Neuronal stem cell (in vitro differentiated cells): Measurements from ENCODE around the gene ANKRD50.

ENCODE experiments used
- DNase-seq: peaks from one replicate; pipeline ENCODE4 v3.0.0-alpha.2; 2013; ENCODE audit warnings: low spot score
- H2AFZ ChIP-seq: one replicate; pipeline ENCODE4 v1.6.1; 2013; ENCODE audit warnings: mild to moderate bottlenecking, low read length, inconsistent platforms
- H2AK5ac ChIP-seq: 2 replicates; pipeline ENCODE4 v1.6.1; 2013; ENCODE audit warnings: low read depth, mild to moderate bottlenecking, inconsistent platforms, low read length, moderate library complexity, mixed read lengths
- H2BK120ac ChIP-seq: 2 replicates; pipeline ENCODE4 v1.6.1; 2013; ENCODE audit warnings: low read depth, mild to moderate bottlenecking, inconsistent platforms, low read length, moderate library complexity, mixed read lengths
- H2BK12ac ChIP-seq: one replicate; pipeline ENCODE4 v1.6.1; 2013; ENCODE audit warnings: low read length, inconsistent platforms
- H2BK15ac ChIP-seq: 2 replicates; pipeline ENCODE4 v1.6.1; 2013; ENCODE audit warnings: mild to moderate bottlenecking, low read length, inconsistent platforms, mixed read lengths
- H2BK5ac ChIP-seq: one replicate; pipeline ENCODE4 v1.6.1; 2013; ENCODE audit warnings: inconsistent platforms, mild to moderate bottlenecking, low read length, moderate library complexity
- H3K14ac ChIP-seq: one replicate; pipeline ENCODE4 v1.6.1; 2013; ENCODE audit warnings: low read length, inconsistent platforms
- H3K18ac ChIP-seq: 2 replicates; pipeline ENCODE4 v1.6.1; 2013; ENCODE audit warnings: low read length, inconsistent platforms
- H3K23ac ChIP-seq: 2 replicates; pipeline ENCODE4 v1.6.1; 2013; ENCODE audit warnings: low read depth, mild to moderate bottlenecking, mixed read lengths, low read length, inconsistent platforms; ENCODE audit not compliant: poor library complexity
- H3K27ac ChIP-seq: replicated peaks from 3 replicates; pipeline ENCODE4 v1.5.1; 2013; ENCODE audit warnings: low read length, inconsistent platforms
- H3K27me3 ChIP-seq, 3 experiments: 2 replicates each; pipeline ENCODE4 v1.6.1; 2013; ENCODE audit warnings: low read length in 3 of 3, mild to moderate bottlenecking in 2 of 3, inconsistent platforms in 1 of 3, low read depth in 1 of 3, mixed read lengths in 1 of 3, moderate library complexity in 1 of 3; ENCODE audit not compliant: control insufficient read depth in 3 of 3, insufficient read depth in 3 of 3
- H3K36me3 ChIP-seq, 2 donors: replicated peaks in 1 of 2; 2 replicates each; pipeline ENCODE4 v1.6.1; 2013; ENCODE audit warnings: low read length in 2 of 2; ENCODE audit not compliant: control insufficient read depth in 2 of 2, insufficient read depth in 2 of 2
- H3K4ac ChIP-seq: 2 replicates; pipeline ENCODE4 v1.6.1; 2013; ENCODE audit warnings: inconsistent platforms, mild to moderate bottlenecking, low read length, moderate library complexity
- H3K4me1 ChIP-seq, 2 donors: 1 replicate in 1 of 2; 2 replicates in 1 of 2; pipeline ENCODE4 v1.6.1; 2013; ENCODE audit warnings: low read length in 2 of 2, low read depth in 1 of 2; ENCODE audit not compliant: control insufficient read depth in 2 of 2, insufficient read depth in 1 of 2
- H3K4me2 ChIP-seq: one replicate; pipeline ENCODE4 v1.6.1; 2013; ENCODE audit warnings: mild to moderate bottlenecking, low read length, inconsistent platforms; ENCODE audit not compliant: insufficient read depth, poor library complexity, severe bottlenecking
- H3K4me3 ChIP-seq, 2 donors: 2 replicates each; pipeline ENCODE4 v1.5.1; 2013; ENCODE audit warnings: low read length in 2 of 2, mild to moderate bottlenecking in 2 of 2, inconsistent platforms in 1 of 2, moderate library complexity in 1 of 2
- H3K79me1 ChIP-seq: one replicate; pipeline ENCODE4 v1.6.1; 2013; ENCODE audit warnings: low read depth, mild to moderate bottlenecking, inconsistent platforms, low read length, moderate library complexity
- H3K9ac ChIP-seq: one replicate; pipeline ENCODE4 v1.6.1; 2013; ENCODE audit warnings: mild to moderate bottlenecking, low read depth, low read length, inconsistent platforms; ENCODE audit not compliant: poor library complexity
- H3K9me3 ChIP-seq, 2 donors: replicated peaks in 1 of 2; 2 replicates each; pipeline versions ENCODE3 to v1.6.1; 2013; ENCODE audit warnings: low read length in 2 of 2, mild to moderate bottlenecking in 2 of 2, inconsistent platforms in 1 of 2, low read depth in 1 of 2, mixed read lengths in 1 of 2, moderate library complexity in 1 of 2; ENCODE audit not compliant: control insufficient read depth in 2 of 2, insufficient read depth in 1 of 2
- H4K8ac ChIP-seq: one replicate; pipeline ENCODE4 v1.6.1; 2013; ENCODE audit warnings: low read depth, mild to moderate bottlenecking, inconsistent platforms, low read length, moderate library complexity
- H4K91ac ChIP-seq: one replicate; pipeline ENCODE4 v1.6.1; 2013; ENCODE audit warnings: low read length, low read depth, mild to moderate bottlenecking, inconsistent platforms; ENCODE audit not compliant: poor library complexity
- WGBS, 2 donors: extraction: QIAGEN DNeasy Blood & Tissue Kit; methylation state at CpG; one replicate each; pipeline ENCODE4 v1.1.7; 2013; ENCODE audit warnings: missing lambda C conversion rate in 2 of 2, mixed read lengths in 1 of 2; ENCODE audit not compliant: insufficient read length in 2 of 2, insufficient replicate concordance in 1 of 2; ENCODE audit errors: extremely low coverage in 2 of 2; 5-methylcytosine and 5-hydroxymethylcytosine counted together

Gene ANKRD50

DNA sequence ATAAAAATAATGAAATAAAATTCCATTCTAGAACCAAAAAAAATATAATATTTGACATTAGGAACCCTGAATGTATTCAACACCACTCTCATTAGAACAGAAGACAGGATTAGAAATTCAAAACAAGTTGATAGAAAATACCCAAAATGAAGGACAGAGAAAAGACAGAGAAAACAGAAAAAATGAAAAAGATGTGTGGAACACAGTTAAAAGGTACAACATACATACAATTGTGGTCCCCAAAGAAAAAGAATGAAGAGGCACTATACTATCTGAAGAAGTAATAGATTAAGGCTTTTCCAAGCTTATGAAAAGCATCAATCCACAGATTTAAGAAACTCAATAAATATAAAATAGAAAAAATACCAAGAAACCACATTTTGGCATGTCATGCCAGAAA lies 16.4 kb downstream of the ANKRD50 start:
- H2BK5ac ChIP-seq, result no peak overlapping the region
- no peak overlapping the region for H2BK15ac ChIP-seq
- H3K23ac ChIP-seq, result no peak overlapping the region
- H2BK120ac ChIP-seq, result no peak overlapping the region
- H4K8ac ChIP-seq, result no peak overlapping the region
- H3K27me3 ChIP-seq, result no peaks in the 10 kb centered on the region
- peaks cover 5 to 41% of the 10 kb centered on the region in 2 donors for H3K9me3 ChIP-seq
- no peak overlapping the region for H3K4ac ChIP-seq
- no peak overlapping the region for H2AK5ac ChIP-seq
- H3K36me3 ChIP-seq, result peaks cover 8 to 75% of the 10 kb centered on the region in 2 donors
- no peaks in the 10 kb centered on the region for H3K4me1 ChIP-seq
- no peak overlapping the region for H2BK12ac ChIP-seq
- no peak overlapping the region for H2AFZ ChIP-seq
- H3K27ac ChIP-seq, result no peak overlapping the region
- H3K9ac ChIP-seq, result no peak overlapping the region
- DNase-seq, result no peak
- H3K79me1 ChIP-seq, result no peaks in the 10 kb centered on the region
- no peak overlapping the region for H3K18ac ChIP-seq
- no peak overlapping the region for H3K4me3 ChIP-seq
- no peak overlapping the region for H3K4me2 ChIP-seq
- no peak overlapping the region for H4K91ac ChIP-seq
- no peak overlapping the region for H3K14ac ChIP-seq

GRCh38 chr4:124694946-124695598 lies 17.5 kb downstream of the ANKRD50 start:
- Histone ChIP-seq H3K23ac (no peak overlapping the region), H2BK15ac (no peak overlapping the region), H2AK5ac (no peak overlapping the region), H3K4me2 (no peak overlapping the region), H2AFZ (no peak overlapping the region), H2BK120ac (no peak overlapping the region), H3K79me1 (no peaks in the 10 kb centered on the region), H3K36me3 (peaks cover 3 to 66% of the 10 kb centered on the region in 2 donors), H3K4ac (no peak overlapping the region), H3K27ac (no peak overlapping the region), H3K9ac (no peak overlapping the region), H3K18ac (no peak overlapping the region), H3K4me3 (no peak overlapping the region), H2BK5ac (no peak overlapping the region), H2BK12ac (no peak overlapping the region), H3K4me1 (no peaks in the 10 kb centered on the region), H4K8ac (no peak overlapping the region), H3K14ac (no peak overlapping the region), H4K91ac (no peak overlapping the region), H3K9me3 (peaks cover 5 to 34% of the 10 kb centered on the region in 2 donors), H3K27me3 (no peaks in the 10 kb centered on the region)
- no peak for DNase-seq
- WGBS, 2 donors, result no CpG with 5 or more reads among the region's 6 CpGs

DNA sequence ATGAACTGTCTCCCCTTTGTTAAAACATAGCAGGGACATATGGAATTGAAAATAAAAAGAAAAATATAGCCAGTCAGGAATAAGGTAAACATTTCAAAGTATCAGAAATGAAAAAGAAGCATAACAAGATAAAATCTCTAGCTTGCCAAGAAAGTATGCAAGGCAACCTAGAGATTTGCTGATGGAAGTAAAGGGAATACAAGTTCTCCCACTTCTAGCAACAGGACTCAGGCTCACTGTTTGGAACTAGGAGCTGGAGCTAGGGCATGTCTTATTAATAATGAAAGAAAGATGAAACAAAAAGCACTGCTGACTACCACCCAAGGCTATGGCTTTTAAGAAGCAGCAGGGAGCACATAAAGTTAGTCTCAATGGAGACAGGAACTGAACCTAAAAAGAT lies 18.2 kb downstream of the ANKRD50 start:
- no peak overlapping the region for H3K27ac ChIP-seq
- H3K4me1 ChIP-seq, result no peaks in the 10 kb centered on the region
- no peak overlapping the region for H4K8ac ChIP-seq
- no peaks in the 10 kb centered on the region for H3K27me3 ChIP-seq
- no peak overlapping the region for H2BK12ac ChIP-seq
- H3K18ac ChIP-seq, result no peak overlapping the region
- H4K91ac ChIP-seq, result no peak overlapping the region
- no peak overlapping the region for H2BK5ac ChIP-seq
- H3K4ac ChIP-seq, result no peak overlapping the region
- no peak overlapping the region for H3K9ac ChIP-seq
- H2AFZ ChIP-seq, result no peak overlapping the region
- no peak overlapping the region for H2BK120ac ChIP-seq
- peaks cover 4 to 67% of the 10 kb centered on the region in 2 donors for H3K36me3 ChIP-seq
- H3K23ac ChIP-seq, result no peak overlapping the region
- no peak overlapping the region for H2BK15ac ChIP-seq
- no peak for DNase-seq
- H3K9me3 ChIP-seq, result peaks cover 7 to 42% of the 10 kb centered on the region in 2 donors
- no peak overlapping the region for H3K4me2 ChIP-seq
- H3K14ac ChIP-seq, result no peak overlapping the region
- H2AK5ac ChIP-seq, result no peak overlapping the region
- no peak overlapping the region for H3K4me3 ChIP-seq
- no peaks in the 10 kb centered on the region for H3K79me1 ChIP-seq

DNA sequence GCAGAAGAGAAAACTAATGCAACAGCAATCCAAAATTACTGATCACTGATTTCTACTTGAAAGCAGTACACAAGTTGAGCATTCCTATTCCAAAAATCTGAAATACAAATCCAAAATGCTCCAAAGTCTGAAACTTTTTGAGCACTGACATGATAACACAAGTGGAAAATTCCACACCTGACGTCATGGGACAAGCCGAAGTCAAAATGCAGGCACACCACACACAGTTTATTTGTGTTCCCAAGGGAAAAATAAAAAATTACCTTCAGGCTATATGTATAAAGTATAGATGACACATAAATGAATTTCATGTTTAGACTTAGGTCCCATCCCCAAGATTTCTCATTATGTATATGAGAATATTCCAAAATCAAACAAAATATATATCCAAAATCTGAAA lies 20.7 kb downstream of the ANKRD50 start:
- Histone ChIP-seq H3K27me3 (no peaks in the 10 kb centered on the region), H3K9me3 (peaks cover 5 to 48% of the 10 kb centered on the region in 2 donors), H2BK12ac (no peak overlapping the region), H3K18ac (no peak overlapping the region), H2AK5ac (no peak overlapping the region), H3K9ac (no peak overlapping the region), H3K27ac (no peak overlapping the region), H4K8ac (no peak overlapping the region), H3K4me2 (no peak overlapping the region), H3K36me3 (peaks cover 5 to 58% of the 10 kb centered on the region in 2 donors), H3K23ac (no peak overlapping the region), H3K4me3 (no peak overlapping the region), H3K14ac (no peak overlapping the region), H3K79me1 (no peaks in the 10 kb centered on the region), H2BK120ac (no peak overlapping the region), H2BK15ac (no peak overlapping the region), H4K91ac (no peak overlapping the region), H3K4ac (no peak overlapping the region), H2BK5ac (no peak overlapping the region), H3K4me1 (no peaks in the 10 kb centered on the region), H2AFZ (no peak overlapping the region)
- no peak for DNase-seq
- WGBS, 2 donors, result no CpG with 5 or more reads among the region's 2 CpGs
